GM12865 (cell line): ENCODE results near the gene HSPB9.

Source experiments
- DNase-seq: peaks from one replicate; pipeline ENCODE4 v3.0.0; 2010; ENCODE audit warnings: low read depth
- H3K4me3 ChIP-seq: 2 replicates; pipeline ENCODE4 v1.5.1; 2011; ENCODE audit warnings: mild to moderate bottlenecking, low read depth, low read length, control low read depth
- TF ChIP-seq, protein P1 (sequence below): IDR thresholded peaks from 2 replicates; pipeline ENCODE4 v1.5.1; 2011; ENCODE audit warnings: low read length, control low read depth, low read depth, inconsistent platforms; ENCODE audit not compliant: insufficient read depth; ENCODE audit errors: missing control alignments

The HSPB9 gene

DNA sequence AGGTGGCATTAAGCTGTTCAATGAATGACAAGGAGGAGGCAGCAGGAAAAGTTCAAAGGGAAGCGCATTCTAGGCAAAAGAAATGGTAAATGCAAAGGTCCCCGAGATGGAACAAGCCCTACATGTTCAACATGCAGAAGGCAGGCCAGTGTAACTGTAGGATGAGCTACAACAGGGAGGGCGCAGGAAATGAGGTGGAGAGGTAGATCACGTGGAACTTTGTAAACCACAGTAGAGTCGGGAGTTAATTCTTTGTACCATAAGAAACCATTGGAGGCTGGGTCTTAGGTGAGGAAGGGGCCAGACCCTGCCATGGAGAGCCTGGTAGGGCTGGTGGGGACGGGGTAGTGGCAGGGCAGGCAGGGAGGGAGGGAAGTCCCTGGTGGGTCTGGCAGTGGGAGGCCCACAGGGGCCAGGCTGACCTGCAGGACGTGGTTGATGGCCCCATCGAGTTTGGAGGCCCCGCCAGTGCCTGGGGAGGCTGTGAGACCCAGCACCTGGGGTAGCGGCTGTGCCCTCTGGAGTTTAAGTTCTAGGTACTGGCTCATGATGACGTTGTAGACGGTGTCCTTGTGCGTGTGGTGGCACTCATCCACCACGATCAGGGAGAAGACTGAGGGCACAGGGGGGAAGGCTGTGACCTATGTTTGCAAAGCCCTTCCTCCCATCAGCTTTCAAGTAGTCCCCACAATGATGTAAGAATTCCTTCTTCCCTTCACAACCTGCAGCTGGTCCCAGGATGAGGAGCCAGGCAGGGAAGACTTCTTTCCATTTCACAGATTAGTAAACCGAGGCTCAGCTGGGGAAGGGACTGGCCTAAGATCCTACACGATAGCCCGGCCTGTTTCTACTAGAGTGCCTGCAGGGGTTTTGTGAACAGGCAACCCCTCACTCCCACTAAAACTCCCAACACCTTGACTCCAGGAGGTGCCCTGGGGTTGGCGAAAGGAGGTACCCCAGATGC lies 12.0 kb upstream of the HSPB9 start:
- TF ChIP-seq, protein P1, sequence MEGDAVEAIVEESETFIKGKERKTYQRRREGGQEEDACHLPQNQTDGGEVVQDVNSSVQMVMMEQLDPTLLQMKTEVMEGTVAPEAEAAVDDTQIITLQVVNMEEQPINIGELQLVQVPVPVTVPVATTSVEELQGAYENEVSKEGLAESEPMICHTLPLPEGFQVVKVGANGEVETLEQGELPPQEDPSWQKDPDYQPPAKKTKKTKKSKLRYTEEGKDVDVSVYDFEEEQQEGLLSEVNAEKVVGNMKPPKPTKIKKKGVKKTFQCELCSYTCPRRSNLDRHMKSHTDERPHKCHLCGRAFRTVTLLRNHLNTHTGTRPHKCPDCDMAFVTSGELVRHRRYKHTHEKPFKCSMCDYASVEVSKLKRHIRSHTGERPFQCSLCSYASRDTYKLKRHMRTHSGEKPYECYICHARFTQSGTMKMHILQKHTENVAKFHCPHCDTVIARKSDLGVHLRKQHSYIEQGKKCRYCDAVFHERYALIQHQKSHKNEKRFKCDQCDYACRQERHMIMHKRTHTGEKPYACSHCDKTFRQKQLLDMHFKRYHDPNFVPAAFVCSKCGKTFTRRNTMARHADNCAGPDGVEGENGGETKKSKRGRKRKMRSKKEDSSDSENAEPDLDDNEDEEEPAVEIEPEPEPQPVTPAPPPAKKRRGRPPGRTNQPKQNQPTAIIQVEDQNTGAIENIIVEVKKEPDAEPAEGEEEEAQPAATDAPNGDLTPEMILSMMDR: no peak
- DNase-seq: no peak
- H3K4me3 ChIP-seq: no peak overlapping the region

GRCh38 chr17:42111265-42111636 lies 11.4 kb upstream of the HSPB9 start:
- H3K4me3 ChIP-seq: peak overlapping the region; percentile 74; the same call in 1 of the 2 replicates
- TF ChIP-seq, protein P1: no peak
- no peak for DNase-seq

DNA sequence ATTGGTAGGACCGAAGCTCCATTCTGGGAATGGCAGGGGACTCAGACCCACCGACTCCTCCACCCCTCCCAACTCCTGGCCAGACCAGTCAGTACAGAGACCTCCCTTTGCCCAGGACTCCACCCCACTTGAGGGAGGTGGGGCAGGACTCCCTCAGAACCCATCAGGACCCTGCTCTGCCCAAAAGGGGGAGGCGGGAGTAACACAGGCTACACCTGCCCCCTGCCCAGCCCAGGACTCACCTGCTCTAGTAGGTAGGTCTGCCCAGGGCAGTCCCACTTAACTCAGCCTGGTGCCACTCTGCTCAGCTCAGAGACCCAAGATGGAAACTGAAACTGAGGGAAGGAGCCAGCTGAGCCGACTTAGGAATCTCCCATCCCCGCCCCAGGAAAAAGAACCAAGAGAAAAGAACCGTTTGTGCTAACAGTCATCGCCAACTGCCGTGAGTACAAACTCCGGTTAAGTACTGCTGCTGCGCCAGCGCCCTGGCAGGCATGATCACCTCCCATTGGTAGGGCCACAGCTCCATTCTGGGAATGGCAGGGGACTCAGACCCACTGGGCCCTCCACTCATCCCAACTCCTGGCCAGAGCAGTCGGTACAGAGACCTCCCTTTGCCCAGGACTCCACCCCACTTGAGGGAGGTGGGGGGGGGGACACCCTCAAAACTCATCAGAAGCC lies 10.6 kb upstream of the HSPB9 start:
- peak overlapping the region; percentile 74 for H3K4me3 ChIP-seq
- TF ChIP-seq, protein P1: no peak
- DNase-seq: peak; percentile 46

DNA sequence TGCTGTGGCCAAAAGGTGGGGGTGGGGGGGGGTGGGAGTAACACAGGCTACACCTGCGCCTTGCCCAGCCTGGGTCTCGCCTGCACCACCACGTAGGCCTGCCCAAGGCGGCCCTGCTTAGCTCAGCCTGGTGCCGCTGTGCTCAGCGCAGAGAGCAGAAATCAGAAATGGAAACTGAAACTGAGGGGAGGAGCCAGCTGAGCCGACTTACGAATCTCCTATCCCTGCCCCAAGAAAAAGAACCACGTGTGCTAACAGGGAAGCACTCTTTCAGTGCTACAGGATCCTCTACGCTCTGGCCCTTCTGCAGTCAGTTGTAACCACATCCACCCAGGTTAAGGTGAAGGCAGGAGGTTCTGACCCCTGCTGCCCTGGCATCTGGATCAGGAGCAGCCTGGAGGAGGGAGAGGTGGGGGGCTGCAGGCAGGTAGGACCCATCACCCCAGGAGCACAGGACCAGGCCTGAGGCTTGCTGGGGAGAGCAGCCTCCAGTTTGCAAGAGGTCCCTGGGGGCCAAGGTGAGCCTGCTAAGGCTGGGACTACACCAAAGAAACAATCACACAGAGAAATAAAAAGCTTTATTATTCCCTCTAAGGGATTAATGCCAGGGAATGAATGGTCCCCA lies 9.9 kb upstream of the HSPB9 start, which contains the start of gene DHX58:
TSS of gene DHX58 (minus strand) at position 163 of the 625 bp plus-strand sequence. CDS start 822 bp downstream, outside the sequence.
- peak; percentile 97 for DNase-seq
- TF ChIP-seq, protein P1: no peak
- peak within 1 kb of the TSS; percentile 74 for H3K4me3 ChIP-seq

- DNase-seq: no peak
- TF ChIP-seq, protein P1: no peak
Measured at GRCh38 chr17:42113293-42114069, 9.1 kb upstream of the HSPB9 start.

GRCh38 chr17:42114118-42114517 lies 8.5 kb upstream of the HSPB9 start:
- TF ChIP-seq, protein P1: no peak
- no peak for DNase-seq
- H3K4me3 ChIP-seq: no peak overlapping the region

More at GRCh38 chr17:42113293-42114069, 9.1 kb upstream of the HSPB9 start:
- H3K4me3 ChIP-seq: no peak overlapping the region
